LHCN-M2 (cell line): ENCODE measurements around the gene ZNRF3. TPM values are rescaled to one million over a fixed set of nuclear protein-coding genes. Genes with fewer than 3 reads are reported as not detected.
"Not testable (repeated sequence)": the region's sequence is repeated elsewhere in the genome, so short reads cannot be mapped to it uniquely, and the experiment has no call there.

Experiments used
- DNase-seq: peaks from one replicate; pipeline ENCODE4 v3.0.0-alpha.2; 2012; ENCODE audit warnings: low read depth
- total RNA-seq: library from RNA; depleted of rRNA; stranded (reverse); fragments of >200 nt; gene quantifications from 2 replicates; pipeline ENCODE4 v1.2.3, GENCODE V29; 2014

ZNRF3 gene
- total RNA-seq, 1 experiment from 2014 or later = 6.5 TPM

- DNase-seq = no peak
Measured at GRCh38 chr22:28906312-28906711, 22.9 kb downstream of the ZNRF3 start.

- DNase-seq = peak; percentile 76
Measured at GRCh38 chr22:28907311-28908008, 24.1 kb downstream of the ZNRF3 start.

- DNase-seq = not testable (repeated sequence)
Measured at GRCh38 chr22:28908810-28909209, 25.4 kb downstream of the ZNRF3 start.

GRCh38 chr22:28909375-28909774, 26.0 kb downstream of the ZNRF3 start:
- no peak for DNase-seq

GRCh38 chr22:28910569-28911303, 27.4 kb downstream of the ZNRF3 start:
- no peak for DNase-seq

- no peak for DNase-seq
Measured at GRCh38 chr22:28911304-28911690, 27.9 kb downstream of the ZNRF3 start.

GRCh38 chr22:28911777-28912669, 28.7 kb downstream of the ZNRF3 start:
- DNase-seq = peak; percentile 59

- no peak for DNase-seq
Measured at GRCh38 chr22:28914201-28914600, 30.8 kb downstream of the ZNRF3 start.

GRCh38 chr22:28915969-28916368, 32.6 kb downstream of the ZNRF3 start:
- no peak for DNase-seq

GRCh38 chr22:28917747-28918549, 34.6 kb downstream of the ZNRF3 start:
- peak; percentile 47 for DNase-seq

- peak; percentile 13 for DNase-seq
Measured at GRCh38 chr22:28918550-28919271, 35.3 kb downstream of the ZNRF3 start.

GRCh38 chr22:28920757-28921584, 37.6 kb downstream of the ZNRF3 start:
- DNase-seq = no peak

GRCh38 chr22:28921585-28921879, 38.2 kb downstream of the ZNRF3 start:
- DNase-seq = no peak

- no peak for DNase-seq
Measured at GRCh38 chr22:28922540-28923244, 39.3 kb downstream of the ZNRF3 start.

- no peak for DNase-seq
Measured at GRCh38 chr22:28923826-28924732, 40.7 kb downstream of the ZNRF3 start.

GRCh38 chr22:28925916-28926315, 42.5 kb downstream of the ZNRF3 start:
- no peak for DNase-seq

- no peak for DNase-seq
Measured at GRCh38 chr22:28927630-28928029, 44.3 kb downstream of the ZNRF3 start.

GRCh38 chr22:28929197-28929596, 45.8 kb downstream of the ZNRF3 start:
- no peak for DNase-seq
